Measurements from ENCODE around the gene TLE6. TPM values are rescaled to one million over a fixed set of nuclear protein-coding genes. Genes with fewer than 3 reads are reported as not detected.

TLE6 gene
- total RNA-seq, 2 donors from 2014 or later, result 5.3 to 7.8 TPM

- no peak for TF ChIP-seq CTCF (IDR thresholded peaks at IDR 0.05)
- H3K27me3 ChIP-seq (replicated peaks; ENCODE audit: insufficient read depth), result no peaks in the 10 kb centered on the region
- H3K4me1 ChIP-seq (ENCODE audit: control insufficient read depth in 1 of 2, low read depth in 2 of 2), result peaks cover 2 to 10% of the 10 kb centered on the region in 2 donors
- no peaks in the 10 kb centered on the region for H3K36me3 ChIP-seq
- DNase-seq (ENCODE audit: low spot score) (no peak), ATAC-seq (ENCODE audit: insufficient number of reproducible peaks, low FRiP score, low read depth) (no peak)
- no peaks in the 10 kb centered on the region for H3K9me3 ChIP-seq
- no peak overlapping the region for H3K4me3 ChIP-seq
- no peak overlapping the region for H3K27ac ChIP-seq
Measured at GRCh38 chr19:2964874-2965273, 12.5 kb upstream of the TLE6 start.

- Histone ChIP-seq H3K4me1 (ENCODE audit: control insufficient read depth in 1 of 2, low read depth in 2 of 2) (peaks cover 2 to 10% of the 10 kb centered on the region in 2 donors), H3K4me3 (no peak overlapping the region), H3K9me3 (no peaks in the 10 kb centered on the region), H3K27me3 (replicated peaks; ENCODE audit: insufficient read depth) (no peaks in the 10 kb centered on the region), H3K36me3 (no peaks in the 10 kb centered on the region), H3K27ac (no peak overlapping the region)
- DNase-seq (ENCODE audit: low spot score) (no peak), ATAC-seq (ENCODE audit: insufficient number of reproducible peaks, low FRiP score, low read depth) (no peak)
- TF ChIP-seq CTCF (IDR thresholded peaks at IDR 0.05), result no peak
Measured at GRCh38 chr19:2967972-2968371, 9.4 kb upstream of the TLE6 start.

DNA sequence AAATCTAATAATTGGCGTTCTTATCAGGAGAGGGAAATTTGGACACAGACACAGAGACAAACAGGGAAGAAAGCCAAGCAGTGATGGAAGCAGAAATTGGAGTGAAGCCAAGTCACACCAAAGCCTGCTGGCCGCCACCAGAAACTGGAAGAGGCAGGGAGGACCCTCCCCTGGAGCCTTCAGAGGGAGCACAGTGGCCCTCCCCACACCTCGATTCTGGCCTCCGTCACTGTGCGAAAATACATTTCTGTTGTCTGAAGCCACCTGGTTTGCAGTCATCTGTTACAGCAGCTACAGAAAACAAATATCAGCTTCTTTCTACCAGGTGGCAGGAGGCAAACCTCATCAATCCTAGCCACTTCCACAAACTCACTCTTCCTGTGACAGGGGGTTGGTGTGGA, 8.3 kb upstream of the TLE6 start:
- Histone ChIP-seq H3K27ac (no peak overlapping the region), H3K4me1 (ENCODE audit: control insufficient read depth in 1 of 2, low read depth in 2 of 2) (peaks cover 2 to 10% of the 10 kb centered on the region in 2 donors)

GRCh38 chr19:2970201-2970835, 7.0 kb upstream of the TLE6 start:
- Histone ChIP-seq H3K27me3 (replicated peaks; ENCODE audit: insufficient read depth) (no peaks in the 10 kb centered on the region), H3K9me3 (no peaks in the 10 kb centered on the region), H3K4me3 (no peak overlapping the region), H3K27ac (no peak overlapping the region), H3K4me1 (ENCODE audit: control insufficient read depth in 1 of 2, low read depth in 2 of 2) (peaks cover 6 to 10% of the 10 kb centered on the region in 2 donors), H3K36me3 (no peaks in the 10 kb centered on the region)
- ATAC-seq (ENCODE audit: insufficient number of reproducible peaks, low FRiP score, low read depth) (no peak), DNase-seq (ENCODE audit: low spot score) (no peak)
- TF ChIP-seq CTCF (IDR thresholded peaks at IDR 0.05), result no peak

More for the DNA sequence above, 8.3 kb upstream of the TLE6 start:
- DNase-seq (ENCODE audit: low spot score) (no peak), ATAC-seq (ENCODE audit: insufficient number of reproducible peaks, low FRiP score, low read depth) (no peak)
- Histone ChIP-seq H3K27me3 (replicated peaks; ENCODE audit: insufficient read depth) (no peaks in the 10 kb centered on the region), H3K4me3 (no peak overlapping the region), H3K9me3 (no peaks in the 10 kb centered on the region), H3K36me3 (no peaks in the 10 kb centered on the region)
- no peak for TF ChIP-seq CTCF (IDR thresholded peaks at IDR 0.05)

GRCh38 chr19:2973229-2973628, 4.1 kb upstream of the TLE6 start:
- no peak overlapping the region for H3K27ac ChIP-seq

More at GRCh38 chr19:2973229-2973628, 4.1 kb upstream of the TLE6 start:
- ATAC-seq (ENCODE audit: insufficient number of reproducible peaks, low FRiP score, low read depth) (no peak), DNase-seq (ENCODE audit: low spot score) (no peak)
- Histone ChIP-seq H3K36me3 (no peaks in the 10 kb centered on the region), H3K4me1 (ENCODE audit: control insufficient read depth in 1 of 2, low read depth in 2 of 2) (peaks cover 26 to 29% of the 10 kb centered on the region in 2 donors), H3K27me3 (replicated peaks; ENCODE audit: insufficient read depth) (no peaks in the 10 kb centered on the region), H3K4me3 (no peak overlapping the region), H3K9me3 (no peaks in the 10 kb centered on the region)
- TF ChIP-seq CTCF (IDR thresholded peaks at IDR 0.05), result no peak
